Measurements from ENCODE around the gene RBM20. TPM values are rescaled to one million over a fixed set of nuclear protein-coding genes. Genes with fewer than 3 reads are reported as not detected.
"Not testable (repeated sequence)": the region's sequence is repeated elsewhere in the genome, so short reads cannot be mapped to it uniquely, and the experiment has no call there.

Gene RBM20
- total RNA-seq, 1 donor from 2014 or later = 18.4 TPM

DNA sequence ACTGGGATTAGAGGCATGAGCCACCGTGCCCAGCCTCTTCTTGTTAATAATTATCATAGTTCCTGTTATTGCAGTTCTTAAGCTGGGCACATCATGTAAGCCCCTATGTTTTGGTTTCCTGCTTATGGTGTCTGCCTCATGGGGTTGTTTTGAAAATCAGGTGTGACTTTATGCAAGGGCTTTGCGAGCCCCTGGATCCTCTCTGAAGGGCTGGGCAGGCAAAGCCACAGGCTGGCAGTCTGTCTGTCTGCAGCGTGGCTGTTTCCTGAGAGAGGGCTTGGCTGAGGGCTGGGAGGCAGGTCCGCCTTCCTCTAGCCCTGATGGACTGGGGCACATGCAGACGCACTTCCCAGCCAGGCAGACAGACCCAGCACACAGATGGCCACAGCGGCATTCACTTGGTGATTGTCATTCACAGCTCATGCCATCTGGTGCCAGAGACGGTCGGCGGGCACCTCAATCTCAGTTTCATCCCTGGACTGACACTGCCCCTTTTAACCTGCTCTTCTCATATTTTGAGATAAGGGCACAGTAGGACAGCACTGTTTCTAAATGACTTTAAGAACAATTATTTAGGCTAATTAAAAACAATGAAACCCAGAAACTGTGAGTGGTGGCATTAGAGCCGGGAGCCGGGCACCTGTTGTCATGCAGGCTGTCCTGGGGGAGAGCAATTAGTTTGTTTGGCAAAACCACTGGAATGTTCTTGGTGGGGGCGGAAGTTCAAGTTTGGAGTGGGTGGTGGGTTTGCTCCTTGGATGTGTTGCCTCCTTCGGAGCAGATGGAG lies 35.5 kb downstream of the RBM20 start:
- DNase-seq = peak; percentile 96

GRCh38 chr10:110680273-110681020 lies 36.3 kb downstream of the RBM20 start:
- DNase-seq = no peak

DNA sequence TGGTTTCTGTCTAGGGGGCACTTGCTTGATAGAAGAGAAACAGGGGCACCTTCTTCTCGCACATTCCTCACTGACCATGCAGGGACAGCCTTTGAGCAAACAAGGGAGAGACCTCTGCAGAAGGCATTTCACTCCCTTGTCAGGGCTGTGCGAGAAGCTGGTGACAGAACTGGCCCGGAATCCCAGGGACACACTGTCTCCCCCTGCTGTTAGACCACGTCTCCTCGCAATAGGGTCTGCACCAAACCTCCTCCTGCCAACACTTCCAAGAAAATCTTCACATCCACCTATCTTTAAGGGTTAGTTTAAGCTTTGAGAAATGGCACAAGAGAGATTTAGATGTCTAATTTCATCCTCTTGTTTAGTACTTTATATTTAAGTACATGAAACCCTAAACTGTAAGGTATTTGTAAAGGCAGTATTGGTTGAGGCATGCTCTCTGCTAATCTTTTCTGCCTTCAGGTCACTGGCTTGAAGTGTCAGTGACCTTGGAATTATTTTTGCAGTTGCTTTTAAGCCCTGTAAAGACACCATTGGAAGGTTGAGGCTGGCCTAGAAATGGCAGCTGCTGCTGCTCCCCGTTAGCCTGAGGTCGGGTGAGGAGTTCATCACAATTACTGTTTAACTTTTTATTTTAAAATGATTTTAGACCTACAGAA lies 37.0 kb downstream of the RBM20 start:
- DNase-seq = peak; percentile 74

DNA sequence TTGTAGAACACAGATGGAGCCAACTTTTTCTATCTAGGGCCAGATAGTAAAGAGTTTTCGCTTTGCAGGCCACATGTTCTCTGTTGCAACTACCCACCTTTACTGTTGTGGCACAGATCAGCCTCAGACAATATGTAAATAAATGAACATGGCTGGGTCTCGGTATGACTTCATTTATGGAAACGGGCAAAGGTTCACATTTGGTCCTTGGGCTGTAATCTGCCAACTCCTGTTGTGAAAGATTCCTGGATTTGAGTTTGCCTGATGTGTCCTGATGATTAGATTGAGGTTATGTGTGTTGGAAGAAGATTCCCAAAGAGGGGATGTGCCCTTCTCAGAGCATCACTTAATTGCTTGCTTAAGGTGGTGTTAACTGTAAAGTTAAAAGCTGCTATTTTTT lies 38.2 kb downstream of the RBM20 start:
- DNase-seq = no peak

GRCh38 chr10:110684800-110685446 lies 40.8 kb downstream of the RBM20 start:
- DNase-seq = peak; percentile 30

DNA sequence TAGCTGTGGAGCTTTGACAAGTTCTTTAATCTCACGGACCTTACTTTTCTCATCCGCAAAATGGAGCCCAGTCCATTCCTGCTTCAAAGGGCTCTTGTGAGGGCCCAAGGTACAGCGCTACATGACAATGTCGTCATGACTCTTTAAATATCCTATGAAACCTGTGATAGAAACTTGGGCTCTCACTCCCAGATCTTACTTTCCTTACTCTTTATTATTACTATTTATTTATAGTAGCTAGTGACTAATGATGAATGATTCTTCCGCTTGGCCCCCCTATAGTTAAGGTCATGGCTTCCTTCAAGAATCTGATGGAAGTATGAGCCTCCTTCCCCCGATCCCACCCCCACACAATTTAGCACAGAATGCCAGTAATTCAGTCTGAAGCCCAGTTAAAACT lies 41.9 kb downstream of the RBM20 start:
- DNase-seq = no peak

GRCh38 chr10:110686949-110687348 lies 42.8 kb downstream of the RBM20 start:
- DNase-seq = no peak

DNA sequence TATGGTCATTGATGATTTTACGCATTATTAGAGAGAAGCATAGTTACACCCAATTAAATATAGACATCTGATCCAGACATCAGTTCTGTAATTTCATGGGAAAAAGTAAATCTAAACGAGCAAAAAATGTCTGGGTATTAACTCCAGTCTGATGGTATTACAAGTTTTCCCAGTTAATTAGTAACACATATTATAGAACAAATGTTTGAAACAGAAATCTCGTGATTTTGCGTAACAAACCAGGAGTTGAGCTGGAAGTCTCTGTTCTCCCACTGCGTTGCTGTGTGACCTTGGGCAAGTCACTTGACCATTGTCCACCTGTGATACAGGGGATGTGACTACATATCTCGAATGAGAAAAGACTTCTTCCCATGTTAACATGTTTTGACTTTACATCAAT lies 43.3 kb downstream of the RBM20 start:
- DNase-seq = peak; percentile 69

DNA sequence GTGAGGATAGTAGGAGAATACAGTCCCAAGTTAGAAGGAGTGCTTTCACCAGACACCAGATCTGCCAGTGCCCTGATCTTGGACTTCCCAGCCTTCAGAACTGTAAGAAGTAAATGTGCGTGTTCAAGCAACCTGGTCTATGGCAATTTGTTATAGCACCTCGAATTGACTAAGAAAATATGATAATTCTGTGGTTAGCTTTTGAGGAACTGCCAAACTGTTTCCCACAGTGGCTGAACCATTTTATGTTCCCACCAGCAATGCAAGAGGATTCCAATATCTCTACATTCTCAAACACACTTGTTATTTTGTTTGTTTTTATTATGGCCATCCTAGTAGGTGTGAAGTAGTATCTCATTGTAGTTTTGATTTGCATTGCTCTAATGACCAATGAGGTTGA lies 47.0 kb downstream of the RBM20 start:
- no peak for DNase-seq

- DNase-seq = no peak
Measured at GRCh38 chr10:110694263-110694662, 50.1 kb downstream of the RBM20 start.

DNA sequence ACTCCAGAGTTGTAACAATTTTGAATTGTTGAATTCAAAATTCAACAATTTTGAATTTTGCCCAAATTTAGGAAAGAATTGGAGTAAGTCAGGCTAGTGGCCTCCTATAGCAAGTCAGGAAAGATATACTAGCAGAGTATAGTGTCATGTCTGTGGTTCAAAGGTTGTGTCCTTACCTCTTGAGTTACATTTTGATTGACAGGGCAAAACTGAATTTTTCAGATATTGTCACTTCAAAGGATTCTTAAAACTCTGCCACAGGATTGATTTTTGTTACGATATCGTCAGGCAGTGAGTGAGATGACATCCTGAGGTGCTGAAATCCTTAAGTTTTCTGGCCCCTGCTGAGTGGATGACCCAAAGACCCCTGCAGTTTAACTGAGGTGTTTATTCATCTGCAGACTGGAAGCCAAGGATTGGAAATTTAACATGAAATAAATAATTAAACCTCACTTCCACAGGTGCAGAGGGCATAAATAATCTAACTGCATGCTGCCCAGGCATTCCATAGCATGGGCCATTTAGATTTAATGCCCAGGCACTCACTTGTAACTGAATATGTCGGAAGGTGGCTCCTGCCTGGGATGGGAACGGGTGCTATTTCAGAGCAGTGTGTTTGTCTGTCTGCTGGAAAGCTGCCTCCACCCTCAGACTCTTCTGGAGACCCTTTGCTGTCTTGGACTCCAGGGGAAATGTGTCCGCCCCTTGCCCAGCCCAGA lies 50.8 kb downstream of the RBM20 start:
- DNase-seq = peak; percentile 21

GRCh38 chr10:110695539-110695886 lies 51.4 kb downstream of the RBM20 start:
- DNase-seq = no peak

- no peak for DNase-seq
Measured at GRCh38 chr10:110696436-110696835, 52.3 kb downstream of the RBM20 start.

GRCh38 chr10:110698340-110698739 lies 54.2 kb downstream of the RBM20 start:
- no peak for DNase-seq

DNA sequence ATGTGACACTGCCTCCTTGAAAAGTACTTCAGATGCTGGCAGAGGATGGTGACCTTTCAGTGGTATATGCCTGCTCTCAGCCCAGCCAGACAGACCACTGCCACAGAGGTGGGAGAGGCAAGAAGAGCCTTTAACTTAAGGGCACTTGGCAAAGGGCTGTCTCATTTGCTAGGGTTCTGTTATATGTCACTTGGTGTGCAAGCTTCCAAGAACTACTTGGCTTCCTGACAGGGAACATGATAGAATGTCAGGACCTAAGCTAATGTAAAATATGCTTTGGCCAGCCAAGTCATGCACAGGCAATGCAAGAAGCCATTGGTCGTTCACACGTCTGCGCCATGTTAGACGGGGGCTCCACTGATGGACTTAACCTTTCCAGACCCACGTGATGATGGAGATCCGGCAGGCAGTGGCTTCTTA lies 54.7 kb downstream of the RBM20 start:
- peak; percentile 90 for DNase-seq

DNA sequence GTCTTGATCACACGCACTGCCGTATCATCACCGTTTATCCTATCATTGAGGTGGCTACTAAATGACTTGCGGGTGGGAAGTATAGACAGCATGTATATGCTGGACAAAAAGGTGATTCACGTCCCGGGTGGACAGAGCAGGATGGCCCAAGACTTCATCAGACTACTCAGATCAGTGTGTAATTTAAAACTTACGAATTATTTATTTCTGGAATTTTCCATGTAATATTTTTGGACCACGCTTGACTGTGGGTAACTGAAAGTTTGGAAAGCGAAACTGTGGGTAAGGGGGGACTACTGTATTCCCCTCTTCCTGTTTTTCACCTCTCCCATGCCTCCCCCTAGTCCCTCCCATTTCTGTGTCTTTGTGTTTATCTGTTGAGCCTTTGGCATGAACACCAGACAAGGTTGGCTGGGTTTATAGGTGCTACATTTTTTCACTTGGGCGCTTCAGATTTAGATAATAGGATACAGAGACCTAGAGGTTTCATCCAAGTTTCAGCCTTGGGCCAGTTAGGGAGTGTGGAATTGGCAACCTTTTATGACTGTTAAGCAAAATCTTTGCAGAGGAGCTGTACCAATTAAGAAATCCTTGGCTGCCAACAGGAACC lies 55.8 kb downstream of the RBM20 start:
- DNase-seq = no peak

GRCh38 chr10:110700947-110701616 lies 56.9 kb downstream of the RBM20 start:
- peak; percentile 39 for DNase-seq

GRCh38 chr10:110701617-110701971 lies 57.5 kb downstream of the RBM20 start:
- DNase-seq = no peak

DNA sequence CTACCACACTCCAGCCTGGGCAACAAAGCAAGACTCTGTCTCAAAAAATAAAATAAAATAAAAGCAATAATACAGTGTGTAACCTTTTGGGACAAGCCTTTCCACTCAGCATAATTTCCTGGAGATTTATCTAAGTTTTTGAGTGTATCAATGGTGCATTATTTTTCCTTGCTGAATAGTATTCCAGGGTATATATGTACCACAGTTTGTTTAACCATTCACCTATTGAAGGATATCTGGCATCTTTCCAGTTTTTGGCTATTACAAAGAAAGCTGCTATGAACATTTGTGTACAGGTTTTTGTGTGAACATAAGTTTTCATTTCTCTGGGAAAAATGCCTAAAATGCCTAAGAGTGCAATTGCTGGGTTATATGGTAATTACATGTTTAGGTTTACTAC lies 59.9 kb downstream of the RBM20 start:
- DNase-seq = no peak

GRCh38 chr10:110704906-110705476 lies 60.9 kb downstream of the RBM20 start:
- DNase-seq = no peak

- DNase-seq = not testable (repeated sequence)
Measured at GRCh38 chr10:110705596-110705995, 61.5 kb downstream of the RBM20 start.
